ENCODE data around the gene ZNF100. TPM values are rescaled to one million over a fixed set of nuclear protein-coding genes. Genes with fewer than 3 reads are reported as not detected.
A peak's percentile ranks its signal among the peaks of the same experiment; 100 is the strongest.

Gene ZNF100
- total RNA-seq, 6 experiments from 2014 or later, result 1.4 to 4.1 (median 1.9) TPM

DNA sequence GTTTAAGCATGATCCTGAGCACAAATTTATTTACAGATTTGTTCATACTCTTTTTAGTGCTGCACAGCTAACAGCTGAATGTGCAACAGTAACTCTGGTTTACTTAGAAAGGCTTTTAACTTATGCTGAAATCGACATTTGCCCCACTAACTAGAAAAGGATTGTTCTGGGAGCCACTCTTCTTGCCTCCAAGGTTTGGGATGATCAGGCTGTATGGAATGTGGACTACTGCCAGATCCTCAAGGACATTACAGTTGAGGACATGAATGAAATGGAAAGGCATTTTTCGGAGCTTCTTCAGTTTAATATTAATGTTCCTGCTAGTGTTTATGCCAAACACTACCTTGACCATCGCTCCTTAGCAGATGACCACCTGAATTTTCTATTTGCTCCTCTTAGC, 16.0 kb downstream of the ZNF100 start:
- no peak overlapping the region for H3K4me3 ChIP-seq
- no peaks in the 10 kb centered on the region for H3K27me3 ChIP-seq
- no peak overlapping the region for H3K27ac ChIP-seq
- DNase-seq (no peak), ATAC-seq (no peak)
- intact Hi-C loops (cut with DNase I), result no loop called here
- 87% methylated on average over 3 of the region's 3 CpGs for WGBS (ENCODE audit: insufficient coverage, low coverage, low lambda C conversion rate, missing lambda C conversion rate)
- H3K36me3 ChIP-seq, result peaks cover 0 to 9% (median 1%) of the 10 kb centered on the region in 4 donors
- H3K9me3 ChIP-seq, result no peaks in the 10 kb centered on the region
- TF ChIP-seq POLR2A (IDR thresholded peaks at IDR 0.05) (no peak), CTCF (IDR thresholded peaks at IDR 0.05) (no peak)
- no peaks in the 10 kb centered on the region for H3K4me1 ChIP-seq

- 100% methylated on average over 18 of the region's 40 CpGs for WGBS (ENCODE audit: insufficient coverage, low coverage, low lambda C conversion rate, missing lambda C conversion rate)
- H3K27me3 ChIP-seq, result no peaks in the 10 kb centered on the region
- H3K4me3 ChIP-seq, result no peak overlapping the region
- peaks cover 0 to 9% (median under 1%) of the 10 kb centered on the region in 4 donors for H3K36me3 ChIP-seq
- intact Hi-C loops (cut with DNase I), result no loop called here
- no peak overlapping the region for H3K27ac ChIP-seq
- no peaks in the 10 kb centered on the region for H3K4me1 ChIP-seq
- DNase-seq, result no peak
- ATAC-seq, result peak in 1 of 4 donors; percentile 36
- no peaks in the 10 kb centered on the region for H3K9me3 ChIP-seq
- TF ChIP-seq POLR2A (IDR thresholded peaks at IDR 0.05) (no peak), CTCF (IDR thresholded peaks at IDR 0.05) (no peak)
Measured at GRCh38 chr19:21750586-21751128, 16.7 kb downstream of the ZNF100 start.

GRCh38 chr19:21749090-21749489, 18.3 kb downstream of the ZNF100 start:
- H3K4me3 ChIP-seq, result no peak overlapping the region
- H3K27ac ChIP-seq, result no peak overlapping the region
- no peaks in the 10 kb centered on the region for H3K27me3 ChIP-seq
- H3K4me1 ChIP-seq, result no peaks in the 10 kb centered on the region
- DNase-seq (no peak), ATAC-seq (no peak)
- intact Hi-C loops (cut with DNase I), result no loop called here
- peaks cover 0 to 9% (median 0%) of the 10 kb centered on the region in 4 donors for H3K36me3 ChIP-seq
- H3K9me3 ChIP-seq, result no peaks in the 10 kb centered on the region
- 80% methylated on average over 4 of the region's 4 CpGs for WGBS (ENCODE audit: insufficient coverage, low coverage, low lambda C conversion rate, missing lambda C conversion rate)
- TF ChIP-seq CTCF (IDR thresholded peaks at IDR 0.05), result no peak
- no peak for TF ChIP-seq POLR2A (IDR thresholded peaks at IDR 0.05)

GRCh38 chr19:21748088-21748487, 19.3 kb downstream of the ZNF100 start:
- 50% methylated on average over 1 of the region's 1 CpG for WGBS (ENCODE audit: insufficient coverage, low coverage, low lambda C conversion rate, missing lambda C conversion rate)
- H3K9me3 ChIP-seq, result no peaks in the 10 kb centered on the region
- DNase-seq, result no peak
- no peak overlapping the region for H3K4me3 ChIP-seq
- ATAC-seq, result no peak
- intact Hi-C loops (cut with DNase I), result no loop called here
- H3K36me3 ChIP-seq, result peaks cover 0 to 9% (median 0%) of the 10 kb centered on the region in 4 donors
- no peaks in the 10 kb centered on the region for H3K27me3 ChIP-seq
- H3K27ac ChIP-seq, result no peak overlapping the region
- no peaks in the 10 kb centered on the region for H3K4me1 ChIP-seq
- no peak for TF ChIP-seq CTCF (IDR thresholded peaks at IDR 0.05)
- no peak for TF ChIP-seq POLR2A (IDR thresholded peaks at IDR 0.05)

Data from right lobe of liver (tissue), 6 donors.